Panc1 (cell line): ENCODE data around the gene EBNA1BP2. TPM values are rescaled to one million over a fixed set of nuclear protein-coding genes. Genes with fewer than 3 reads are reported as not detected.
A peak's percentile ranks its signal among the peaks of the same experiment; 100 is the strongest.

Experiments
- ATAC-seq: fragments of 200-7000 bp; cut with Tn5 transposase; 2 replicates; pipeline ENCODE4 v1.9.1; 2020; ENCODE audit warnings: mild to moderate bottlenecking, moderate library complexity
- BruUV-seq: library from RNA; stranded (reverse); fragments of 400-500 nt; replicated peaks from 2 replicates; lab custom pipeline; 2021; lab: Mats Ljungman, UMichigan
- CTCF ChIA-PET: fragments of 300-600 bp; sonication (Branson Sonifier 250); formaldehyde crosslinking; loops from one replicate; lab custom pipeline; 2022; ENCODE audit warnings: antibody characterized with exemption; lab: Charles Lee
- POLR2A ChIA-PET: fragments of 300-600 bp; sonication (Branson Sonifier 250); formaldehyde crosslinking; loops from one replicate; lab custom pipeline; 2022; ENCODE audit warnings: antibody characterized with exemption; lab: Charles Lee
- DNase-seq: peaks from one replicate; pipeline ENCODE4 v3.0.0-alpha.2; 2010; ENCODE audit warnings: low read depth, low spot score
- H3K27ac ChIP-seq: 2 replicates; pipeline ENCODE4 v1.5.1; 2011; ENCODE audit warnings: mild to moderate bottlenecking, low read length, inconsistent platforms
- H3K27me3 ChIP-seq: fragments of 200-500 bp; sonication (Bioruptor generic); 2 replicates; pipeline ENCODE4 v1.6.0; 2014; ENCODE audit warnings: low read length, inconsistent platforms; ENCODE audit not compliant: control insufficient read depth, insufficient read depth
- H3K36me3 ChIP-seq: fragments of 200-500 bp; sonication (Bioruptor generic); 2 replicates; pipeline ENCODE4 v1.5.1; 2014; ENCODE audit warnings: inconsistent platforms, mild to moderate bottlenecking, low read length, moderate library complexity; ENCODE audit not compliant: control insufficient read depth, insufficient read depth
- H3K4me1 ChIP-seq: 2 replicates; pipeline ENCODE4 v1.5.1; 2011; ENCODE audit warnings: inconsistent platforms, mild to moderate bottlenecking, low read length, moderate library complexity; ENCODE audit not compliant: control insufficient read depth, insufficient read depth
- H3K4me3 ChIP-seq, 2 experiments: 2 replicates each; pipeline ENCODE4 v1.5.1; 2011 to 2012; ENCODE audit warnings: low read depth in 2 of 2, low read length in 2 of 2, mild to moderate bottlenecking in 2 of 2, inconsistent platforms in 1 of 2, moderate library complexity in 1 of 2
- H3K9me3 ChIP-seq: fragments of 200-500 bp; sonication (Bioruptor generic); 2 replicates; pipeline ENCODE4 v1.5.1; 2014; ENCODE audit warnings: low read depth, mild to moderate bottlenecking, inconsistent platforms, low read length, moderate library complexity; ENCODE audit not compliant: control insufficient read depth, insufficient read depth
- POLR2AphosphoS5 ChIP-seq: IDR thresholded peaks from 2 replicates; pipeline ENCODE4 v1.6.1; 2012; ENCODE audit warnings: mild to moderate bottlenecking, low read depth, low read length, moderate library complexity
- SIN3A ChIP-seq: IDR thresholded peaks from 2 replicates; pipeline ENCODE4 v1.6.1; 2012; ENCODE audit warnings: low read depth, mild to moderate bottlenecking, low read length, moderate library complexity, borderline replicate concordance; ENCODE audit not compliant: insufficient read depth
- TCF7L2 ChIP-seq: IDR thresholded peaks from 2 replicates; pipeline ENCODE4 v1.6.1; 2011; ENCODE audit warnings: mild to moderate bottlenecking, low read depth, low read length, inconsistent platforms
- in situ Hi-C: cut with HindIII; loops from 2 replicates; pipeline ENCODE4 v1.10.0; 2016; ENCODE audit warnings: low sequenced_read_pairs, low pct_unique_long_range_greater_than_20kb
- intact Hi-C: fragments of 100-400 bp; cut with micrococcal nuclease; formaldehyde crosslinking; loops from one replicate; pipeline ENCODE4 v1.10.0; 2022; ENCODE audit not compliant: unreplicated experiment
- total RNA-seq: library from RNA; stranded (reverse); gene quantifications from one replicate; pipeline ENCODE4 v1.2.1, GENCODE V29; 2021; ENCODE audit not compliant: unreplicated experiment
- TF ChIP-seq, protein P1 (sequence below), 2 experiments: IDR thresholded peaks; 2 replicates each; pipeline ENCODE4 v1.6.1; 2011 to 2012; ENCODE audit warnings: low read depth in 2 of 2, control low read depth in 1 of 2, low read length in 1 of 2, mild to moderate bottlenecking in 1 of 2, moderate library complexity in 1 of 2; ENCODE audit not compliant: insufficient read depth in 1 of 2
- TF ChIP-seq, protein P2 (sequence below): fragments of 450-650 bp; IDR thresholded peaks from 2 replicates; pipeline ENCODE4 v1.5.1; 2017; ENCODE audit warnings: mild to moderate bottlenecking

The EBNA1BP2 gene
- total RNA-seq, 1 experiment from 2014 or later, result 144 TPM

DNA sequence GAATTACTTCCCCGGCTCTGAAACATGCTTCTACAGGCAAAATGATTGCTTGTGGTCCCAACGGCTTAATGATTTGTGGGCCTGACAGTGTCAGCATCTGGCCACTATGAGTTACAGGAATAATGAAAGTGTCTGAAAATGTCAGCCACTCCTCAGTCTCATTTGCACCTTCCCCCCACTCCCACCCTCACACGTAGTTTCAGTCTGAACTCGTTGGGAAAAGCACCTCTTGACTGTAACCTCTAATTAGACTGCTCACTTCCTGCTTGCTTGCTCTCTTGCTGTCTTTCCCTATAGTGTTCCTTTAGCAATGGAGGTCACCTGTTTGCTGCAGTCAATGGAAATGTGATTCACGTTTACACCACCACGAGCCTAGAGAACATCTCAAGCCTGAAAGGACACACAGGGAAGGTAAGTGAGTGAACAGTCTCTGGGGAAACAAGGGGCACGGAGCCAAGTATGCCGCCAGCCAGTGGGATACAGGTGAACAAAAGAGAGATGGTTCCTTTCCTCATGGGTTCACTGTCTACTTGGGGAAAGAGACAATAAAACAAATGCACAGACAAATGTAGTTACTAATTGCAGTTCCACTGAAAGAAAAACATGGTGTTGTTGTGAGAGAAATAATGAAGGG, 27.1 kb upstream of the EBNA1BP2 start:
- Histone ChIP-seq H3K4me1 (no peaks in the 10 kb centered on the region), H3K4me3 (no peak overlapping the region), H3K9me3 (peaks cover 13% of the 10 kb centered on the region; the same call in 1 of the 2 replicates), H3K27me3 (no peaks in the 10 kb centered on the region), H3K27ac (no peak overlapping the region), H3K36me3 (no peaks in the 10 kb centered on the region)
- ChIA-PET POLR2A (no interaction called here), CTCF (no interaction called here)
- DNase-seq (no peak), ATAC-seq (no peak)
- no peak for TF ChIP-seq SIN3A
- TF ChIP-seq, protein P1, sequence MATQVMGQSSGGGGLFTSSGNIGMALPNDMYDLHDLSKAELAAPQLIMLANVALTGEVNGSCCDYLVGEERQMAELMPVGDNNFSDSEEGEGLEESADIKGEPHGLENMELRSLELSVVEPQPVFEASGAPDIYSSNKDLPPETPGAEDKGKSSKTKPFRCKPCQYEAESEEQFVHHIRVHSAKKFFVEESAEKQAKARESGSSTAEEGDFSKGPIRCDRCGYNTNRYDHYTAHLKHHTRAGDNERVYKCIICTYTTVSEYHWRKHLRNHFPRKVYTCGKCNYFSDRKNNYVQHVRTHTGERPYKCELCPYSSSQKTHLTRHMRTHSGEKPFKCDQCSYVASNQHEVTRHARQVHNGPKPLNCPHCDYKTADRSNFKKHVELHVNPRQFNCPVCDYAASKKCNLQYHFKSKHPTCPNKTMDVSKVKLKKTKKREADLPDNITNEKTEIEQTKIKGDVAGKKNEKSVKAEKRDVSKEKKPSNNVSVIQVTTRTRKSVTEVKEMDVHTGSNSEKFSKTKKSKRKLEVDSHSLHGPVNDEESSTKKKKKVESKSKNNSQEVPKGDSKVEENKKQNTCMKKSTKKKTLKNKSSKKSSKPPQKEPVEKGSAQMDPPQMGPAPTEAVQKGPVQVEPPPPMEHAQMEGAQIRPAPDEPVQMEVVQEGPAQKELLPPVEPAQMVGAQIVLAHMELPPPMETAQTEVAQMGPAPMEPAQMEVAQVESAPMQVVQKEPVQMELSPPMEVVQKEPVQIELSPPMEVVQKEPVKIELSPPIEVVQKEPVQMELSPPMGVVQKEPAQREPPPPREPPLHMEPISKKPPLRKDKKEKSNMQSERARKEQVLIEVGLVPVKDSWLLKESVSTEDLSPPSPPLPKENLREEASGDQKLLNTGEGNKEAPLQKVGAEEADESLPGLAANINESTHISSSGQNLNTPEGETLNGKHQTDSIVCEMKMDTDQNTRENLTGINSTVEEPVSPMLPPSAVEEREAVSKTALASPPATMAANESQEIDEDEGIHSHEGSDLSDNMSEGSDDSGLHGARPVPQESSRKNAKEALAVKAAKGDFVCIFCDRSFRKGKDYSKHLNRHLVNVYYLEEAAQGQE (IDR thresholded peaks at IDR 0.05; ENCODE audit: insufficient read depth in 1 of 2, low read depth in 2 of 2, low read length in 1 of 2), result no peak
- TF ChIP-seq, protein P2, sequence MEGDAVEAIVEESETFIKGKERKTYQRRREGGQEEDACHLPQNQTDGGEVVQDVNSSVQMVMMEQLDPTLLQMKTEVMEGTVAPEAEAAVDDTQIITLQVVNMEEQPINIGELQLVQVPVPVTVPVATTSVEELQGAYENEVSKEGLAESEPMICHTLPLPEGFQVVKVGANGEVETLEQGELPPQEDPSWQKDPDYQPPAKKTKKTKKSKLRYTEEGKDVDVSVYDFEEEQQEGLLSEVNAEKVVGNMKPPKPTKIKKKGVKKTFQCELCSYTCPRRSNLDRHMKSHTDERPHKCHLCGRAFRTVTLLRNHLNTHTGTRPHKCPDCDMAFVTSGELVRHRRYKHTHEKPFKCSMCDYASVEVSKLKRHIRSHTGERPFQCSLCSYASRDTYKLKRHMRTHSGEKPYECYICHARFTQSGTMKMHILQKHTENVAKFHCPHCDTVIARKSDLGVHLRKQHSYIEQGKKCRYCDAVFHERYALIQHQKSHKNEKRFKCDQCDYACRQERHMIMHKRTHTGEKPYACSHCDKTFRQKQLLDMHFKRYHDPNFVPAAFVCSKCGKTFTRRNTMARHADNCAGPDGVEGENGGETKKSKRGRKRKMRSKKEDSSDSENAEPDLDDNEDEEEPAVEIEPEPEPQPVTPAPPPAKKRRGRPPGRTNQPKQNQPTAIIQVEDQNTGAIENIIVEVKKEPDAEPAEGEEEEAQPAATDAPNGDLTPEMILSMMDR, result no peak
- TF ChIP-seq TCF7L2, result no peak
- no peak for TF ChIP-seq POLR2AphosphoS5
- in situ Hi-C loops (no loop called here), intact Hi-C loops (no loop called here)
- no TSS peak for BruUV-seq

DNA sequence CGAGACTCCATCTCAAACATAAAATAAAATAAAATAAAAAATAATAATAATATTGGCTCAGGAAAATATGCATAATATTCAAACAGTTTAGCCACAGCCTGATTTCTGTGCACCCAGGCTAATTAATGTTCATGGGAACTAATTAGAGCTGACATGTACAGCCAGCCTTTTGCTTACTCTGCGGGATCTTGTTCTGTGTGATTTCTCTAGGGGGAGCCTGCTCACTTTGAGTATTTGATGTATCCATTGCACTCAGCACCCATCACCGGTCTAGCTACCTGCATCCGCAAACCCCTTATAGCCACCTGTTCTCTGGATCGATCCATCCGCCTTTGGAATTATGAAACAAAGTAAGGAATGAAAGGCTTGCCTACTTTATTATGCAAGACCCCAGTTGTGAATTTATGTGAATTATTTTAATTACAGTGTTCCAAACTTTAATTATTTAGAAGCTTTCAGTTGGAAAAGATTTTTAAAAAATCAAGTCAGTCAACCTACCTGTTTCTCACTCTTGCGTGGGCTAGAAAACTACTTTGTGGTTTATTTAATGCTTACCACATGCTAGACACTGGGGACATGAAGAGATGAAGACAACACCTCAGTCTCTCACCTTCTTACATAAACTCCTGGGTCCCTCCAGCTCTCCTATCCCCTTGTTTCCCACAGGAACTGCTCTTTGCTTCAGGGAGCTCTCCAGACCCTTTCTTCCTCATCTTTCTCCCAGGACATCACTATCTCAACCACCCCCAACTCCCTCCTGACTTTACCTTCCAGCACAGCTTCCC, 25.4 kb upstream of the EBNA1BP2 start:
- ChIA-PET CTCF (no interaction called here), POLR2A (interaction anchor here (1.1 kb wide), 1 partner anchor 10 kb away, joined by 4 read pairs; no protein-coding TSS in a partner anchor)
- Histone ChIP-seq H3K27ac (no peak overlapping the region), H3K27me3 (no peaks in the 10 kb centered on the region), H3K4me3 (no peak overlapping the region), H3K9me3 (peaks cover 17% of the 10 kb centered on the region; the same call in 1 of the 2 replicates), H3K4me1 (no peaks in the 10 kb centered on the region), H3K36me3 (no peaks in the 10 kb centered on the region)
- in situ Hi-C loops (no loop called here), intact Hi-C loops (no loop called here)
- ATAC-seq, result no peak
- no peak for DNase-seq
- BruUV-seq, result no TSS peak
- TF ChIP-seq, protein P2, result peak; percentile 36; the same call in 1 of the 2 replicates
- TF ChIP-seq, protein P1 (IDR thresholded peaks at IDR 0.05; ENCODE audit: insufficient read depth in 1 of 2, low read depth in 2 of 2, low read length in 1 of 2), result no peak
